Neuron (in vitro differentiated cells): Measurements from ENCODE around the gene CASP2.
"Not testable (repeated sequence)": the region's sequence is repeated elsewhere in the genome, so short reads cannot be mapped to it uniquely, and the experiment has no call there.

ENCODE experiments used
- H2AFZ ChIP-seq: one replicate; pipeline ENCODE4 v1.6.1; 2013; ENCODE audit warnings: low read depth, mild to moderate bottlenecking, inconsistent platforms, low read length, moderate library complexity
- H3K27me3 ChIP-seq: one replicate; pipeline ENCODE4 v1.6.1; 2013; ENCODE audit warnings: low read length; ENCODE audit not compliant: insufficient read depth
- H3K36me3 ChIP-seq: one replicate; pipeline ENCODE4 v1.6.1; 2013; ENCODE audit warnings: low read length; ENCODE audit not compliant: insufficient read depth
- H3K4me1 ChIP-seq: one replicate; pipeline ENCODE4 v1.6.1; 2013; ENCODE audit warnings: low read length; ENCODE audit not compliant: insufficient read depth
- H3K4me3 ChIP-seq: 2 replicates; pipeline ENCODE4 v1.5.1; 2013; ENCODE audit warnings: mild to moderate bottlenecking, low read length, moderate library complexity
- H3K9me3 ChIP-seq: one replicate; pipeline ENCODE4 v1.6.1; 2013; ENCODE audit warnings: low read length

CASP2 gene

GRCh38 chr7:143289421-143289820, 1.3 kb downstream of the CASP2 start:
- H3K9me3 ChIP-seq = no peaks in the 10 kb centered on the region
- H2AFZ ChIP-seq = no peak overlapping the region
- H3K4me3 ChIP-seq = peak overlapping the region; percentile 94
- no peaks in the 10 kb centered on the region for H3K27me3 ChIP-seq
- peaks cover 18% of the 10 kb centered on the region for H3K4me1 ChIP-seq
- H3K36me3 ChIP-seq = peaks cover 34% of the 10 kb centered on the region

GRCh38 chr7:143289888-143290287, 1.7 kb downstream of the CASP2 start:
- not testable (repeated sequence) for H3K9me3 ChIP-seq
- H3K4me3 ChIP-seq = peak overlapping the region; percentile 94
- H3K36me3 ChIP-seq = peaks cover 39% of the 10 kb centered on the region

GRCh38 chr7:143290293-143290692, 2.1 kb downstream of the CASP2 start:
- H3K36me3 ChIP-seq = peaks cover 43% of the 10 kb centered on the region
- peaks cover 18% of the 10 kb centered on the region for H3K4me1 ChIP-seq
- H3K4me3 ChIP-seq = peak overlapping the region; percentile 14
- H3K27me3 ChIP-seq = no peaks in the 10 kb centered on the region
- H2AFZ ChIP-seq = no peak overlapping the region
- no peaks in the 10 kb centered on the region for H3K9me3 ChIP-seq

More at GRCh38 chr7:143289888-143290287, 1.7 kb downstream of the CASP2 start:
- not testable (repeated sequence) for H3K27me3 ChIP-seq, H2AFZ ChIP-seq
- peaks cover 18% of the 10 kb centered on the region for H3K4me1 ChIP-seq

- peaks cover 66% of the 10 kb centered on the region for H3K36me3 ChIP-seq
Observed at GRCh38 chr7:143292876-143293275, 4.7 kb downstream of the CASP2 start.

GRCh38 chr7:143295870-143296269, 7.7 kb downstream of the CASP2 start:
- Histone ChIP-seq H3K27me3 (no peaks in the 10 kb centered on the region), H3K4me3 (no peak overlapping the region), H3K4me1 (no peaks in the 10 kb centered on the region), H3K36me3 (peaks cover 88% of the 10 kb centered on the region), H2AFZ (no peak overlapping the region), H3K9me3 (no peaks in the 10 kb centered on the region)

More at GRCh38 chr7:143292876-143293275, 4.7 kb downstream of the CASP2 start:
- Histone ChIP-seq H3K4me3 (no peak overlapping the region), H3K9me3 (no peaks in the 10 kb centered on the region), H2AFZ (no peak overlapping the region), H3K4me1 (peaks cover 16% of the 10 kb centered on the region), H3K27me3 (no peaks in the 10 kb centered on the region)

- Histone ChIP-seq H3K4me3 (no peak overlapping the region), H3K9me3 (no peaks in the 10 kb centered on the region), H3K36me3 (peaks cover 90% of the 10 kb centered on the region), H3K4me1 (no peaks in the 10 kb centered on the region), H3K27me3 (no peaks in the 10 kb centered on the region), H2AFZ (no peak overlapping the region)
Observed at GRCh38 chr7:143296686-143297085, 8.5 kb downstream of the CASP2 start.

GRCh38 chr7:143299346-143299745, 11.2 kb downstream of the CASP2 start:
- Histone ChIP-seq H2AFZ (no peak overlapping the region), H3K4me3 (no peak overlapping the region), H3K36me3 (peaks cover 91% of the 10 kb centered on the region), H3K9me3 (no peaks in the 10 kb centered on the region), H3K27me3 (no peaks in the 10 kb centered on the region), H3K4me1 (no peaks in the 10 kb centered on the region)

- Histone ChIP-seq H2AFZ (no peak overlapping the region), H3K4me1 (no peaks in the 10 kb centered on the region), H3K36me3 (peaks cover 91% of the 10 kb centered on the region), H3K4me3 (no peak overlapping the region), H3K9me3 (no peaks in the 10 kb centered on the region), H3K27me3 (no peaks in the 10 kb centered on the region)
Observed at GRCh38 chr7:143299840-143300239, 11.7 kb downstream of the CASP2 start.

GRCh38 chr7:143300959-143301935, 13.1 kb downstream of the CASP2 start:
- peaks cover 88% of the 10 kb centered on the region for H3K36me3 ChIP-seq
- no peaks in the 10 kb centered on the region for H3K27me3 ChIP-seq
- no peak overlapping the region for H2AFZ ChIP-seq
- no peaks in the 10 kb centered on the region for H3K9me3 ChIP-seq
- H3K4me3 ChIP-seq = no peak overlapping the region
- H3K4me1 ChIP-seq = no peaks in the 10 kb centered on the region

- Histone ChIP-seq H3K4me3 (no peak overlapping the region), H2AFZ (no peak overlapping the region), H3K27me3 (no peaks in the 10 kb centered on the region), H3K9me3 (no peaks in the 10 kb centered on the region), H3K36me3 (peaks cover 92% of the 10 kb centered on the region), H3K4me1 (no peaks in the 10 kb centered on the region)
Observed at GRCh38 chr7:143303733-143304132, 15.6 kb downstream of the CASP2 start.

GRCh38 chr7:143304938-143305337, 16.8 kb downstream of the CASP2 start:
- H3K36me3 ChIP-seq = peaks cover 87% of the 10 kb centered on the region
- no peak overlapping the region for H3K4me3 ChIP-seq
- H3K4me1 ChIP-seq = no peaks in the 10 kb centered on the region
- H2AFZ ChIP-seq = no peak overlapping the region
- no peaks in the 10 kb centered on the region for H3K27me3 ChIP-seq
- no peaks in the 10 kb centered on the region for H3K9me3 ChIP-seq

- Histone ChIP-seq H3K27me3 (no peaks in the 10 kb centered on the region), H2AFZ (no peak overlapping the region), H3K4me3 (no peak overlapping the region), H3K4me1 (no peaks in the 10 kb centered on the region), H3K36me3 (peaks cover 82% of the 10 kb centered on the region), H3K9me3 (peaks cover 2% of the 10 kb centered on the region)
Observed at GRCh38 chr7:143305423-143306070, 17.4 kb downstream of the CASP2 start.

GRCh38 chr7:143308632-143309031, 20.5 kb downstream of the CASP2 start:
- Histone ChIP-seq H3K36me3 (peaks cover 57% of the 10 kb centered on the region), H2AFZ (no peak overlapping the region), H3K4me1 (no peaks in the 10 kb centered on the region), H3K4me3 (no peak overlapping the region), H3K27me3 (no peaks in the 10 kb centered on the region), H3K9me3 (peaks cover 2% of the 10 kb centered on the region)
